ENCODE results near the gene HMOX1. TPM values are rescaled to one million over a fixed set of nuclear protein-coding genes. Genes with fewer than 3 reads are reported as not detected.

HMOX1 gene
- total and polyA plus RNA-seq, 12 donors, result 15.4 to 578 (median 39.3) TPM

GRCh38 chr22:35350539-35351503, 30.1 kb upstream of the HMOX1 start:
- Histone ChIP-seq H3K9me3 (replicated peaks in 1 of 3) (no peaks in the 10 kb centered on the region), H3K36me3 (replicated peaks in 1 of 2) (peaks cover 0 to 23% of the 10 kb centered on the region in 2 donors), H3K27ac (peak overlapping the region in 3 of 5 donors; percentile 46 to 77 (median 69)), H3K4me3 (peak overlapping the region in 2 of 4 donors; percentile 27 to 67), H3K27me3 (no peaks in the 10 kb centered on the region), H3K4me1 (replicated peaks in 1 of 2) (peaks cover 14 to 19% of the 10 kb centered on the region in 2 donors)
- peak; percentile 79 to 97 (median 94) for TF ChIP-seq CTCF (IDR thresholded peaks at IDR 0.05)
- TF ChIP-seq POLR2A (IDR thresholded peaks at IDR 0.05), result peak in 1 of 2 donors; percentile 46
- DNase-seq, result peak; percentile 94 to 96 (median 96)
- intact Hi-C loops (cut with DNase I), result loop anchor here in 1 of 2 donors (5.0 kb wide), 2 partner anchors 231 to 271 kb away; no protein-coding TSS in a partner anchor
- 1 to 4% (median 1%) methylated on average over 19 to 47 of the region's 47 CpGs for WGBS, 4 donors

GRCh38 chr22:35352214-35353111, 28.4 kb upstream of the HMOX1 start:
- WGBS, 4 donors, result 37 to 60% (median 51%) methylated on average over 17 to 19 of the region's 19 CpGs
- Histone ChIP-seq H3K36me3 (replicated peaks in 1 of 2) (peaks cover 0 to 7% of the 10 kb centered on the region in 2 donors), H3K27ac (peak overlapping the region; percentile 16 to 86 (median 76)), H3K4me3 (no peak overlapping the region), H3K9me3 (replicated peaks in 1 of 3) (no peaks in the 10 kb centered on the region), H3K4me1 (replicated peaks in 1 of 2) (peaks cover 14 to 19% of the 10 kb centered on the region in 2 donors), H3K27me3 (no peaks in the 10 kb centered on the region)
- peak in 4 of 6 experiments; percentile 24 to 59 (median 40) for TF ChIP-seq CTCF (IDR thresholded peaks at IDR 0.05)
- peak; percentile 8 to 39 for TF ChIP-seq POLR2A (IDR thresholded peaks at IDR 0.05)
- peak; percentile 54 to 92 (median 84) for DNase-seq
- intact Hi-C loops (cut with DNase I), result loop anchor here in 1 of 2 donors (5.0 kb wide), 2 partner anchors 230 to 270 kb away; no protein-coding TSS in a partner anchor

GRCh38 chr22:35353318-35353717, 27.6 kb upstream of the HMOX1 start:
- 62 to 73% (median 66%) methylated on average over 11 to 12 of the region's 12 CpGs for WGBS, 4 donors
- TF ChIP-seq POLR2A (IDR thresholded peaks at IDR 0.05) (no peak), CTCF (IDR thresholded peaks at IDR 0.05) (peak in 1 of 6 experiments; percentile 6)
- intact Hi-C loops (cut with DNase I), result loop anchor here in 1 of 2 donors (5.0 kb wide), 2 partner anchors 229 to 269 kb away; no protein-coding TSS in a partner anchor
- H3K4me3 ChIP-seq, result no peak overlapping the region
- DNase-seq, result peak in 2 of 7 donors; percentile 54 to 63
- H3K9me3 ChIP-seq (replicated peaks in 1 of 3), result no peaks in the 10 kb centered on the region
- peak overlapping the region in 3 of 5 donors; percentile 39 to 86 (median 86) for H3K27ac ChIP-seq
- no peaks in the 10 kb centered on the region for H3K36me3 ChIP-seq (replicated peaks in 1 of 2)
- peaks cover 14 to 19% of the 10 kb centered on the region in 2 donors for H3K4me1 ChIP-seq (replicated peaks in 1 of 2)
- no peaks in the 10 kb centered on the region for H3K27me3 ChIP-seq

All from adrenal gland (tissue), 12 donors.